Right atrium auricular region (tissue), 2 donors: ENCODE data around the gene DEPP1. TPM values are rescaled to one million over a fixed set of nuclear protein-coding genes. Genes with fewer than 3 reads are reported as not detected.

ENCODE experiments used
- DNase-seq: peaks from one replicate; pipeline ENCODE4 v3.0.0-alpha.2; 2019; ENCODE audit warnings: low spot score
- H3K27ac ChIP-seq, 2 donors: fragments of 200-600 bp; sonication (generic); 1 replicate in 1 of 2; 2 replicates in 1 of 2; pipeline ENCODE4 v1.5.1; 2016 to 2019
- H3K27me3 ChIP-seq, 2 donors: fragments of 200-600 bp; sonication (generic); one replicate each; pipeline versions ENCODE4 v1.5.1 to v1.6.0; 2017 to 2019
- H3K36me3 ChIP-seq: fragments of 200-600 bp; sonication (generic); one replicate; pipeline ENCODE4 v1.5.1; 2016
- H3K4me1 ChIP-seq, 2 donors: fragments of 200-600 bp; sonication (generic); one replicate each; pipeline versions ENCODE4 v1.5.1 to v1.6.0; 2017 to 2019
- H3K4me3 ChIP-seq, 2 donors: fragments of 200-600 bp; sonication (generic); 1 replicate in 1 of 2; 2 replicates in 1 of 2; pipeline ENCODE4 v1.5.1; 2017 to 2019; ENCODE audit warnings: mild to moderate bottlenecking in 1 of 2, moderate library complexity in 1 of 2
- H3K9me3 ChIP-seq, 2 donors: fragments of 200-600 bp; sonication (generic); one replicate each; pipeline ENCODE4 v1.5.1; 2019
- CTCF ChIP-seq, 2 donors: fragments of 200-600 bp; sonication (generic); IDR thresholded peaks; one replicate each; pipeline ENCODE4 v1.5.1; 2019; ENCODE audit warnings: antibody characterized with exemption in 2 of 2
- total RNA-seq, 2 donors: library from RNA; depleted of rRNA; stranded (reverse); fragments of >200 nt; gene quantifications; one replicate each; pipeline ENCODE4 v1.1.0, GENCODE V29; 2016

The DEPP1 gene
- total RNA-seq, 2 donors from 2014 or later: 68.8 to 143 TPM

GRCh38 chr10:44973323-44974081 is 5.1 kb downstream of the DEPP1 start:
- no peak for TF ChIP-seq CTCF (IDR thresholded peaks at IDR 0.05)
- peaks cover 52% of the 10 kb centered on the region for H3K36me3 ChIP-seq
- no peak for DNase-seq
- H3K27me3 ChIP-seq: no peaks in the 10 kb centered on the region
- H3K27ac ChIP-seq: peak overlapping the region; percentile 91 to 96
- H3K9me3 ChIP-seq: no peaks in the 10 kb centered on the region
- H3K4me1 ChIP-seq: peaks cover 0 to 90% of the 10 kb centered on the region in 2 donors
- H3K4me3 ChIP-seq: no peak overlapping the region

- H3K27me3 ChIP-seq: no peaks in the 10 kb centered on the region
- H3K9me3 ChIP-seq: no peaks in the 10 kb centered on the region
- no peak for TF ChIP-seq CTCF (IDR thresholded peaks at IDR 0.05)
- no peak overlapping the region for H3K4me3 ChIP-seq
- H3K36me3 ChIP-seq: peaks cover 47% of the 10 kb centered on the region
- H3K4me1 ChIP-seq: peaks cover 0 to 90% of the 10 kb centered on the region in 2 donors
- DNase-seq: no peak
- peak overlapping the region; percentile 91 to 96 for H3K27ac ChIP-seq
These were observed 5.7 kb downstream of the DEPP1 start for GRCh38 chr10:44972874-44973306.

GRCh38 chr10:44971935-44972757 is 6.5 kb downstream of the DEPP1 start:
- DNase-seq: no peak
- H3K4me3 ChIP-seq: no peak overlapping the region
- no peaks in the 10 kb centered on the region for H3K27me3 ChIP-seq
- peak overlapping the region; percentile 91 to 96 for H3K27ac ChIP-seq
- H3K9me3 ChIP-seq: no peaks in the 10 kb centered on the region
- H3K4me1 ChIP-seq: peaks cover 0 to 90% of the 10 kb centered on the region in 2 donors
- H3K36me3 ChIP-seq: peaks cover 39% of the 10 kb centered on the region
- TF ChIP-seq CTCF (IDR thresholded peaks at IDR 0.05): no peak

- H3K4me3 ChIP-seq: no peak overlapping the region
- no peaks in the 10 kb centered on the region for H3K27me3 ChIP-seq
- H3K4me1 ChIP-seq: peaks cover 0 to 90% of the 10 kb centered on the region in 2 donors
- peaks cover 32% of the 10 kb centered on the region for H3K36me3 ChIP-seq
- no peaks in the 10 kb centered on the region for H3K9me3 ChIP-seq
- no peak for TF ChIP-seq CTCF (IDR thresholded peaks at IDR 0.05)
- DNase-seq: no peak
- H3K27ac ChIP-seq: peak overlapping the region in 1 of 2 donors; percentile 50
These were observed 7.2 kb downstream of the DEPP1 start for GRCh38 chr10:44971434-44971833.

- no peak for TF ChIP-seq CTCF (IDR thresholded peaks at IDR 0.05)
- DNase-seq: no peak
- peaks cover 28% of the 10 kb centered on the region for H3K36me3 ChIP-seq
- no peak overlapping the region for H3K4me3 ChIP-seq
- H3K27me3 ChIP-seq: no peaks in the 10 kb centered on the region
- no peaks in the 10 kb centered on the region for H3K9me3 ChIP-seq
- H3K27ac ChIP-seq: peak overlapping the region; percentile 3 to 50
- peaks cover 0 to 90% of the 10 kb centered on the region in 2 donors for H3K4me1 ChIP-seq
These were observed 7.7 kb downstream of the DEPP1 start for GRCh38 chr10:44970812-44971395.
